ENCODE results near the gene WIPI1. TPM values are rescaled to one million over a fixed set of nuclear protein-coding genes. Genes with fewer than 3 reads are reported as not detected.

The WIPI1 gene
- total and polyA plus RNA-seq, 9 of the 15 experiments (the other 6 are each of a cell fraction or from before 2014, with no cell fraction given) = 3.7 to 23.5 (median 11.8) TPM

DNA sequence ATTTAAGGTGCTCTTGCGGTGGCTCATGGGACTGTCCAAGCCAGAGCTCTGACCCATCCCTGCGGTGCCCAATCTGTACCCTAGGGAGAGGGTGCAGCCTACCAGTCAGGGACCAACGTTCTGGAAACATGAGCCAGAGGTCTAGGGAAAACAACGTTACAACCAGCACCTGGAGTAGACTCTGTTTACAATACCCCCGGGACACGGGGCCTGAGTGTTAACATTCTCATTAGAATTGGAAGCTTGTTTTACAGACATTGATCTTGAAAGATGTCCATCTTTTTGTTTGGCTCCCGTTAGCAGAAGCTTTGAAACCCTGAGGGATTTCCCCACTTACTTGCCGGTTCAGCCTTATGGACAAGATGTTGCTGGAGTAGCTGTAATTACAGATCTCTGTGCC is 6.9 kb downstream of the WIPI1 start:
- in situ Hi-C loops (cut with MboI) (loop anchor here (25.0 kb wide), 1 partner anchor 488 kb away; no protein-coding TSS in a partner anchor), intact Hi-C loops (cut with micrococcal nuclease) (no loop called here)
- ATAC-seq (no peak), FAIRE-seq (no peak), DNase-seq (ENCODE audit: extremely low read depth in 1 of 4, low spot score in 3 of 4) (no peak)
- Histone ChIP-seq H3K4me3 (no peak overlapping the region), H3K4me1 (replicated peaks in 1 of 2; ENCODE audit: control insufficient read depth in 2 of 2, insufficient read depth in 2 of 2, low read length in 2 of 2) (peaks cover 0 to 8% of the 10 kb centered on the region in 2 experiments; a peak in 4 of 5 replicates), H3K9me3 (replicated peaks; ENCODE audit: control insufficient read depth, insufficient read depth, low read depth, low read length) (no peaks in the 10 kb centered on the region), H4K20me1 (replicated peaks; ENCODE audit: control insufficient read depth, insufficient read depth, low read length) (no peaks in the 10 kb centered on the region), H3K36me3 (ENCODE audit: control insufficient read depth, insufficient read depth, low read length) (peaks cover 3% of the 10 kb centered on the region; the same call in 1 of the 3 replicates), H2AFZ (ENCODE audit: low read depth, low read length) (no peak overlapping the region), H3K4me2 (ENCODE audit: insufficient read depth, low read length) (no peak overlapping the region), H3K79me2 (ENCODE audit: control insufficient read depth, insufficient read depth, low read length) (no peaks in the 10 kb centered on the region), H3K27me3 (ENCODE audit: control insufficient read depth in 2 of 2, insufficient read depth in 2 of 2, low read length in 2 of 2) (no peaks in the 10 kb centered on the region), H3K9me1 (ENCODE audit: control insufficient read depth, insufficient read depth, low read length) (no peaks in the 10 kb centered on the region), H3K27ac (ENCODE audit: extremely low read depth, low read depth, low read length) (no peak overlapping the region), H3K9ac (ENCODE audit: insufficient read depth in 1 of 2, low read depth in 2 of 2, low read length in 2 of 2) (no peak overlapping the region)
- no TSS peak for BruUV-seq (replicated peaks)
- POLR2A ChIA-PET = interaction anchor here (0.6 to 0.9 kb wide), 4 partner anchors 9 to 736 kb away, joined by 3 read pairs; no protein-coding TSS in a partner anchor
- CTCF ChIA-PET (ENCODE audit: low intra/inter-chr PET ratio) = no interaction called here
- 70% methylated on average over 8 of the region's 8 CpGs for WGBS (ENCODE audit: insufficient coverage, low coverage, missing lambda C conversion rate)
- TF ChIP-seq KLF13 (tag; IDR thresholded peaks at IDR 0.05; ENCODE audit: borderline replicate concordance, low read depth) (no peak), NR2F6 (CRISPR knock-in tag; IDR thresholded peaks at IDR 0.05) (no peak), GTF2E2 (tag; IDR thresholded peaks at IDR 0.05) (no peak), STAT5B (CRISPR knock-in tag; IDR thresholded peaks at IDR 0.05) (no peak), RHOXF2B (CRISPR knock-in tag; conservative IDR thresholded peaks at IDR 0.05) (no peak), SMARCA5 (IDR thresholded peaks at IDR 0.05) (no peak), HNRNPLL (IDR thresholded peaks at IDR 0.05; ENCODE audit: low read depth, low read length, poor library complexity, severe bottlenecking) (no peak), ARHGAP35 (IDR thresholded peaks at IDR 0.05; ENCODE audit: partially characterized antibody) (no peak), NR1H2 (CRISPR knock-in tag; IDR thresholded peaks at IDR 0.05) (no peak), SNIP1 (IDR thresholded peaks at IDR 0.05; ENCODE audit: low read depth) (no peak)
- TF ChIP-seq, protein P1, sequence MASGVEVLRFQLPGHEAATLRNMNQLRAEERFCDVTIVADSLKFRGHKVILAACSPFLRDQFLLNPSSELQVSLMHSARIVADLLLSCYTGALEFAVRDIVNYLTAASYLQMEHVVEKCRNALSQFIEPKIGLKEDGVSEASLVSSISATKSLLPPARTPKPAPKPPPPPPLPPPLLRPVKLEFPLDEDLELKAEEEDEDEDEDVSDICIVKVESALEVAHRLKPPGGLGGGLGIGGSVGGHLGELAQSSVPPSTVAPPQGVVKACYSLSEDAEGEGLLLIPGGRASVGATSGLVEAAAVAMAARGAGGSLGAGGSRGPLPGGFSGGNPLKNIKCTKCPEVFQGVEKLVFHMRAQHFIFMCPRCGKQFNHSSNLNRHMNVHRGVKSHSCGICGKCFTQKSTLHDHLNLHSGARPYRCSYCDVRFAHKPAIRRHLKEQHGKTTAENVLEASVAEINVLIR (CRISPR knock-in tag; IDR thresholded peaks at IDR 0.05) = no peak
- TF ChIP-seq, protein P2, sequence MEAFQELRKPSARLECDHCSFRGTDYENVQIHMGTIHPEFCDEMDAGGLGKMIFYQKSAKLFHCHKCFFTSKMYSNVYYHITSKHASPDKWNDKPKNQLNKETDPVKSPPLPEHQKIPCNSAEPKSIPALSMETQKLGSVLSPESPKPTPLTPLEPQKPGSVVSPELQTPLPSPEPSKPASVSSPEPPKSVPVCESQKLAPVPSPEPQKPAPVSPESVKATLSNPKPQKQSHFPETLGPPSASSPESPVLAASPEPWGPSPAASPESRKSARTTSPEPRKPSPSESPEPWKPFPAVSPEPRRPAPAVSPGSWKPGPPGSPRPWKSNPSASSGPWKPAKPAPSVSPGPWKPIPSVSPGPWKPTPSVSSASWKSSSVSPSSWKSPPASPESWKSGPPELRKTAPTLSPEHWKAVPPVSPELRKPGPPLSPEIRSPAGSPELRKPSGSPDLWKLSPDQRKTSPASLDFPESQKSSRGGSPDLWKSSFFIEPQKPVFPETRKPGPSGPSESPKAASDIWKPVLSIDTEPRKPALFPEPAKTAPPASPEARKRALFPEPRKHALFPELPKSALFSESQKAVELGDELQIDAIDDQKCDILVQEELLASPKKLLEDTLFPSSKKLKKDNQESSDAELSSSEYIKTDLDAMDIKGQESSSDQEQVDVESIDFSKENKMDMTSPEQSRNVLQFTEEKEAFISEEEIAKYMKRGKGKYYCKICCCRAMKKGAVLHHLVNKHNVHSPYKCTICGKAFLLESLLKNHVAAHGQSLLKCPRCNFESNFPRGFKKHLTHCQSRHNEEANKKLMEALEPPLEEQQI (IDR thresholded peaks at IDR 0.05) = no peak
- TF ChIP-seq, protein P3, sequence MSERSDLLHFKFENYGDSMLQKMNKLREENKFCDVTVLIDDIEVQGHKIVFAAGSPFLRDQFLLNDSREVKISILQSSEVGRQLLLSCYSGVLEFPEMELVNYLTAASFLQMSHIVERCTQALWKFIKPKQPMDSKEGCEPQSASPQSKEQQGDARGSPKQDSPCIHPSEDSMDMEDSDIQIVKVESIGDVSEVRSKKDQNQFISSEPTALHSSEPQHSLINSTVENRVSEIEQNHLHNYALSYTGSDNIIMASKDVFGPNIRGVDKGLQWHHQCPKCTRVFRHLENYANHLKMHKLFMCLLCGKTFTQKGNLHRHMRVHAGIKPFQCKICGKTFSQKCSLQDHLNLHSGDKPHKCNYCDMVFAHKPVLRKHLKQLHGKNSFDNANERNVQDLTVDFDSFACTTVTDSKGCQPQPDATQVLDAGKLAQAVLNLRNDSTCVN (CRISPR knock-in tag; IDR thresholded peaks at IDR 0.05) = no peak
- TF ChIP-seq, protein P4, sequence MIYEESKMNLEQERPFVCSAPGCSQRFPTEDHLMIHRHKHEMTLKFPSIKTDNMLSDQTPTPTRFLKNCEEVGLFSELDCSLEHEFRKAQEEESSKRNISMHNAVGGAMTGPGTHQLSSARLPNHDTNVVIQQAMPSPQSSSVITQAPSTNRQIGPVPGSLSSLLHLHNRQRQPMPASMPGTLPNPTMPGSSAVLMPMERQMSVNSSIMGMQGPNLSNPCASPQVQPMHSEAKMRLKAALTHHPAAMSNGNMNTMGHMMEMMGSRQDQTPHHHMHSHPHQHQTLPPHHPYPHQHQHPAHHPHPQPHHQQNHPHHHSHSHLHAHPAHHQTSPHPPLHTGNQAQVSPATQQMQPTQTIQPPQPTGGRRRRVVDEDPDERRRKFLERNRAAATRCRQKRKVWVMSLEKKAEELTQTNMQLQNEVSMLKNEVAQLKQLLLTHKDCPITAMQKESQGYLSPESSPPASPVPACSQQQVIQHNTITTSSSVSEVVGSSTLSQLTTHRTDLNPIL (CRISPR knock-in tag; IDR thresholded peaks at IDR 0.05) = no peak

Measured in K562 (cell line).